B cell (primary cell): ENCODE data around the gene MSL1.

Experiments used
- EZH2 ChIP-seq: IDR thresholded peaks from 2 replicates; pipeline ENCODE4 v1.6.1; 2012; ENCODE audit warnings: borderline replicate concordance, low read depth, mild to moderate bottlenecking, moderate library complexity, low read length; ENCODE audit not compliant: insufficient read depth, poor library complexity, severe bottlenecking
- TF ChIP-seq, protein P1 (sequence below): fragments of 200-600 bp; IDR thresholded peaks from one replicate; pipeline ENCODE4 v1.8.0; 2022; ENCODE audit warnings: antibody characterized with exemption, mild to moderate bottlenecking

DNA sequence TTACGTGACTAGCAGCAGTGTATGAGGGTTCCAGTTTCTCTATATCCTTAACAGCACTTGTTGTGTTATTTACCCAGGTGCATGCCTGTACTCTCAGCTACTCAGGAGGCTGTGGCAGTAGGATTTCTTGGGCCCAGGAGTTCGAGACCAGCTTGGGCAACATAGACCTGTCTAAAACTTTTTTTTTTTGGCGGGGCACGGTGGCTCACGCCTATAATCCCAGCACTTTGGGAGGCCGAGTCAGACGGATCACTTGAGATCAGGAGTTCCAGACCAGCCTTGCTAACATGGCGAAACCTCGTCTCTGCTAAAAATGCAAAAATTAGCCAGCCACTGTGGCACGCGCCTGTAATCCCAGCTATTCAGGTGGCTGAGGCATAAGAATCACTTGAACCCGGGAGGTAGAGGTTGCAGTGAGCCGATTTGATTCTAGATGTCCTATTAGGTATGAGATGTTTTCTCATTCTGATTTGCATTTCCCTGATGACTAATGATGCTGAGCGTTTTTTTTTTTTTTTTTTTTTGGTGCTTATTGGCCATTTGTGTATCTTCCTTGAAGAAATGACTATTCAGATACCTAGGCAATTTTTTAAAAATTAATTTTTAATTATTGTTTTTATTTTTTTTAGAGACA is 31.9 kb downstream of the MSL1 start:
- TF ChIP-seq, protein P1, sequence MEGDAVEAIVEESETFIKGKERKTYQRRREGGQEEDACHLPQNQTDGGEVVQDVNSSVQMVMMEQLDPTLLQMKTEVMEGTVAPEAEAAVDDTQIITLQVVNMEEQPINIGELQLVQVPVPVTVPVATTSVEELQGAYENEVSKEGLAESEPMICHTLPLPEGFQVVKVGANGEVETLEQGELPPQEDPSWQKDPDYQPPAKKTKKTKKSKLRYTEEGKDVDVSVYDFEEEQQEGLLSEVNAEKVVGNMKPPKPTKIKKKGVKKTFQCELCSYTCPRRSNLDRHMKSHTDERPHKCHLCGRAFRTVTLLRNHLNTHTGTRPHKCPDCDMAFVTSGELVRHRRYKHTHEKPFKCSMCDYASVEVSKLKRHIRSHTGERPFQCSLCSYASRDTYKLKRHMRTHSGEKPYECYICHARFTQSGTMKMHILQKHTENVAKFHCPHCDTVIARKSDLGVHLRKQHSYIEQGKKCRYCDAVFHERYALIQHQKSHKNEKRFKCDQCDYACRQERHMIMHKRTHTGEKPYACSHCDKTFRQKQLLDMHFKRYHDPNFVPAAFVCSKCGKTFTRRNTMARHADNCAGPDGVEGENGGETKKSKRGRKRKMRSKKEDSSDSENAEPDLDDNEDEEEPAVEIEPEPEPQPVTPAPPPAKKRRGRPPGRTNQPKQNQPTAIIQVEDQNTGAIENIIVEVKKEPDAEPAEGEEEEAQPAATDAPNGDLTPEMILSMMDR = no peak
- TF ChIP-seq EZH2 = no peak
